PC-3 (cell line): ENCODE data around the gene TMEM37. TPM values are rescaled to one million over a fixed set of nuclear protein-coding genes. Genes with fewer than 3 reads are reported as not detected.

Experiments used
- ATAC-seq: fragments of 200-7000 bp; cut with Tn5 transposase; 2 replicates; pipeline ENCODE4 v1.9.1; 2020; ENCODE audit warnings: mild to moderate bottlenecking, moderate library complexity
- BruUV-seq: library from RNA; stranded (reverse); fragments of 400-500 nt; replicated peaks from 2 replicates; lab custom pipeline; 2021; lab: Mats Ljungman, UMichigan
- CTCF ChIA-PET: fragments of 300-600 bp; sonication (Branson Sonifier 250); formaldehyde crosslinking; loops from one replicate; lab custom pipeline; 2022; ENCODE audit warnings: antibody characterized with exemption; lab: Charles Lee
- POLR2A ChIA-PET: fragments of 300-600 bp; sonication (Branson Sonifier 250); formaldehyde crosslinking; loops from one replicate; lab custom pipeline; 2022; ENCODE audit warnings: antibody characterized with exemption; ENCODE audit not compliant: unreplicated experiment; lab: Charles Lee
- DNase-seq: peaks from one replicate; pipeline ENCODE4 v3.0.0-alpha.2; 2015
- H2AFZ ChIP-seq: fragments of 300-600 bp; sonication (generic); 2 replicates; pipeline ENCODE4 v1.6.0; 2016; ENCODE audit warnings: antibody characterized with exemption, low read length
- H3F3A ChIP-seq: fragments of 300-600 bp; sonication (generic); one replicate; pipeline ENCODE4 v1.6.0; 2017; ENCODE audit warnings: antibody characterized with exemption, low read length, control low read depth, mild to moderate bottlenecking; ENCODE audit not compliant: unreplicated experiment
- H3K27ac ChIP-seq: fragments of 300-600 bp; sonication (generic); 2 replicates; pipeline ENCODE4 v1.5.1; 2016; ENCODE audit warnings: mild to moderate bottlenecking, low read length
- H3K27me3 ChIP-seq: fragments of 300-600 bp; sonication (generic); 2 replicates; pipeline ENCODE4 v1.6.1; 2016; ENCODE audit warnings: low read length, mixed read lengths
- H3K36me3 ChIP-seq: fragments of 300-600 bp; sonication (generic); 2 replicates; pipeline ENCODE4 v1.6.1; 2016; ENCODE audit warnings: low read depth, mixed run types, low read length, mixed read lengths
- H3K4me1 ChIP-seq: fragments of 300-600 bp; sonication (generic); 2 replicates; pipeline ENCODE4 v1.5.1; 2016; ENCODE audit warnings: low read length; ENCODE audit not compliant: insufficient read depth
- H3K4me2 ChIP-seq: fragments of 300-600 bp; sonication (generic); 2 replicates; pipeline ENCODE4 v1.6.0; 2016; ENCODE audit warnings: low read length
- H3K4me3 ChIP-seq: fragments of 300-600 bp; sonication (generic); 2 replicates; pipeline ENCODE4 v1.5.1; 2016; ENCODE audit warnings: mild to moderate bottlenecking, low read length, mixed read lengths
- H3K79me2 ChIP-seq: fragments of 300-600 bp; sonication (generic); 2 replicates; pipeline ENCODE4 v1.6.1; 2017; ENCODE audit warnings: low read length, mixed read lengths
- H3K9ac ChIP-seq: fragments of 300-600 bp; sonication (generic); 2 replicates; pipeline ENCODE4 v1.6.0; 2016; ENCODE audit warnings: mild to moderate bottlenecking, low read length
- H3K9me2 ChIP-seq: fragments of 300-600 bp; sonication (generic); replicated peaks from 2 replicates; pipeline ENCODE4 v1.6.1; 2016; ENCODE audit warnings: mixed run types, low read length, mixed read lengths
- H3K9me3 ChIP-seq: fragments of 300-600 bp; sonication (generic); 2 replicates; pipeline ENCODE4 v1.6.1; 2016; ENCODE audit warnings: low read length, mixed read lengths
- H4K20me1 ChIP-seq: fragments of 300-600 bp; sonication (generic); 2 replicates; pipeline ENCODE4 v1.6.1; 2016; ENCODE audit warnings: low read length, mixed read lengths
- CTCF ChIP-seq: fragments of 300-600 bp; sonication (generic); conservative IDR thresholded peaks from 2 replicates; pipeline ENCODE4 v1.5.1; 2017; ENCODE audit warnings: antibody characterized with exemption, low read depth, mild to moderate bottlenecking, low read length
- EZH2 ChIP-seq: fragments of 300-600 bp; sonication (generic); IDR thresholded peaks from one replicate; pipeline ENCODE4 v1.6.1; 2017; ENCODE audit warnings: antibody characterized with exemption, mild to moderate bottlenecking, low read length; ENCODE audit not compliant: unreplicated experiment
- EZH2phosphoT487 ChIP-seq: fragments of 300-600 bp; sonication (generic); IDR thresholded peaks from 2 replicates; pipeline ENCODE4 v1.6.1; 2018; ENCODE audit warnings: mild to moderate bottlenecking, antibody characterized with exemption, low read length, borderline replicate concordance
- intact Hi-C: fragments of 100-400 bp; cut with micrococcal nuclease; formaldehyde crosslinking; loops from 2 replicates; pipeline ENCODE4 v1.9.0; 2023
- total RNA-seq: library from RNA; depleted of rRNA; stranded (reverse); fragments of >200 nt; gene quantifications from 2 replicates; pipeline ENCODE4 v1.2.3, GENCODE V29; 2014

The TMEM37 gene
- total RNA-seq, 1 experiment from 2014 or later = 0.26 TPM

- Histone ChIP-seq H3K4me3 (no peak overlapping the region), H3K4me2 (no peak overlapping the region), H3K9me2 (no peaks in the 10 kb centered on the region), H3K27ac (no peak overlapping the region), H3K36me3 (no peaks in the 10 kb centered on the region), H3K9ac (no peak overlapping the region), H3F3A (no peaks in the 10 kb centered on the region), H3K9me3 (no peaks in the 10 kb centered on the region), H2AFZ (no peak overlapping the region), H3K4me1 (no peaks in the 10 kb centered on the region), H4K20me1 (no peaks in the 10 kb centered on the region), H3K27me3 (peaks cover 11% of the 10 kb centered on the region), H3K79me2 (no peaks in the 10 kb centered on the region)
- ATAC-seq (no peak), DNase-seq (no peak)
- intact Hi-C loops = no loop called here
- ChIA-PET POLR2A (no interaction called here), CTCF (no interaction called here)
- TF ChIP-seq EZH2phosphoT487 (no peak), CTCF (no peak), EZH2 (no peak)
- BruUV-seq = no TSS peak
Measured at GRCh38 chr2:119439574-119440500, 8.2 kb downstream of the TMEM37 start.

- H3K9me3 ChIP-seq = no peaks in the 10 kb centered on the region
- DNase-seq (no peak), ATAC-seq (no peak)
- no TSS peak for BruUV-seq
- H2AFZ ChIP-seq = no peak overlapping the region
- CTCF ChIA-PET = no interaction called here
- no peaks in the 10 kb centered on the region for H3K36me3 ChIP-seq
- TF ChIP-seq EZH2 (no peak), CTCF (no peak), EZH2phosphoT487 (no peak)
- intact Hi-C loops = no loop called here
- H3K79me2 ChIP-seq = no peaks in the 10 kb centered on the region
- peaks cover 12% of the 10 kb centered on the region for H3K27me3 ChIP-seq
- H3K4me2 ChIP-seq = no peak overlapping the region
- no peak overlapping the region for H3K9ac ChIP-seq
- POLR2A ChIA-PET = no interaction called here
- no peak overlapping the region for H3K4me3 ChIP-seq
- no peaks in the 10 kb centered on the region for H3F3A ChIP-seq
- H3K9me2 ChIP-seq = no peaks in the 10 kb centered on the region
- H4K20me1 ChIP-seq = no peaks in the 10 kb centered on the region
- H3K27ac ChIP-seq = no peak overlapping the region
- H3K4me1 ChIP-seq = no peaks in the 10 kb centered on the region
Measured at GRCh38 chr2:119440501-119440870, 8.8 kb downstream of the TMEM37 start.

GRCh38 chr2:119440873-119441272 is 9.2 kb downstream of the TMEM37 start:
- H3K9ac ChIP-seq = no peak overlapping the region
- DNase-seq (no peak), ATAC-seq (no peak)
- intact Hi-C loops = no loop called here
- TF ChIP-seq EZH2phosphoT487 (no peak), CTCF (no peak), EZH2 (no peak)
- H3K4me3 ChIP-seq = no peak overlapping the region
- H3K9me3 ChIP-seq = no peaks in the 10 kb centered on the region
- H3K27me3 ChIP-seq = peaks cover 16% of the 10 kb centered on the region
- H3K79me2 ChIP-seq = no peaks in the 10 kb centered on the region
- ChIA-PET CTCF (no interaction called here), POLR2A (no interaction called here)
- H3K4me2 ChIP-seq = no peak overlapping the region
- BruUV-seq = no TSS peak
- no peaks in the 10 kb centered on the region for H3K36me3 ChIP-seq
- H2AFZ ChIP-seq = no peak overlapping the region
- H3K4me1 ChIP-seq = no peaks in the 10 kb centered on the region
- H4K20me1 ChIP-seq = no peaks in the 10 kb centered on the region
- H3K27ac ChIP-seq = no peak overlapping the region
- H3F3A ChIP-seq = no peaks in the 10 kb centered on the region
- H3K9me2 ChIP-seq = no peaks in the 10 kb centered on the region
